GM19438 (cell line): ENCODE data around the gene ARPP21.

Source experiments
- ATAC-seq: cut with Tn5 transposase; IDR thresholded peaks from one replicate; pipeline ENCODE4 v1.9.1; 2021; ENCODE audit warnings: low read depth; ENCODE audit not compliant: unreplicated experiment

Gene ARPP21

GRCh38 chr3:35674451-35675109, 35.3 kb downstream of the ARPP21 start:
- ATAC-seq: no peak

DNA sequence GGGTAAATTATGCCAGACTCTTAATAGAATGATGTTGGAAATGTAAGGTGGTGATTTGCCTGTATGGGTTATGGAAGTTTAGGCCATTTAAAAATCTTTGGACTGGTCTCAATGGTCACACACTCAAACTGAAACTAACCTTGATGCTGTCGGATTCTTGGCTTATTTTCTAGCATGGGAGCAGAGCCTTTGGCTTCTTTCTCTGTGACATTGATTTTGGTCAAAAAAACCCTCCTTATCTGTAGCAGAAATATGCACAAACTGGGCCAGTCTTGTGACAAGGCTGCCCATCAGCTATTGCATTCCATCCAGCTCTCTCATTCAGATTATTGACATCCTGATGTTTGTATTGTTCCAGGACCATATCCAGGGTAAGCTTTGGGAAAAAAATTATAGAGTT, 35.9 kb downstream of the ARPP21 start:
- no peak for ATAC-seq

DNA sequence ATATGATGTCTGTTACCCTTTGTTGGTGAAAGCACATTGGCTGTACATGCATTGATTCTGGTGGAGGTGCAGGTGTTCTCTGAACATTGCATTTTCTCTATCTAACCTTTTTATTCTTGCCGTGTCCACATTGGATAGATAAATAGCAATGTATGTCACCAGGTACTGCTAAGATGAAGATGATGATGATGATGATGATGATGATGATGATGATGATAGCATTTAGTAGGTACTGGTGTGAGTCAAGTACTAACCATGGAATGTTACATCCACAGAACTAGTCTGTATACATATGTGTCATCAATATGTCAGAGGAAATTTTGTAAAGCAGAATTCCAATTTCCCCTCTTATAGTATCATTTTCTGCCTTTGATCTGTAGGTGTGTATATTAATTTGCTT, 36.3 kb downstream of the ARPP21 start:
- ATAC-seq: no peak

DNA sequence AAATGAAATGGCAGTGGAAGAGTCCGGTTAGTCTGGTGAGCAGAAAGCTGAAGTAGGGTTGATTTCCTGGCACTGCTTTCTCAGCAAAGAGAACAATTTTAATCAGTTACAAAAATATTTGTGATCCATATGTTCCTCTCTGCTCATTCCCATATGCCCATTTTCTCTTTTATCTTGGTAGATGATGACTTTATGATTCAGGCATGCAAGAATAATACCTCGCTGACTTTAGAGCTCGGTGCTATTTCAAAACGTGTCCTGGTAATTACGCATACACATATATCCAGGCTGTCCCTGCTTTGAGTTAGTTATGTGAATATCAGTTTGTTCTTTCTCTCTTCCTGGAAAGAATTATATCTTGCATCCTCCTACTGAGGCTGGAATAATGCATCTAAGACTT, 38.5 kb downstream of the ARPP21 start:
- ATAC-seq: no peak

DNA sequence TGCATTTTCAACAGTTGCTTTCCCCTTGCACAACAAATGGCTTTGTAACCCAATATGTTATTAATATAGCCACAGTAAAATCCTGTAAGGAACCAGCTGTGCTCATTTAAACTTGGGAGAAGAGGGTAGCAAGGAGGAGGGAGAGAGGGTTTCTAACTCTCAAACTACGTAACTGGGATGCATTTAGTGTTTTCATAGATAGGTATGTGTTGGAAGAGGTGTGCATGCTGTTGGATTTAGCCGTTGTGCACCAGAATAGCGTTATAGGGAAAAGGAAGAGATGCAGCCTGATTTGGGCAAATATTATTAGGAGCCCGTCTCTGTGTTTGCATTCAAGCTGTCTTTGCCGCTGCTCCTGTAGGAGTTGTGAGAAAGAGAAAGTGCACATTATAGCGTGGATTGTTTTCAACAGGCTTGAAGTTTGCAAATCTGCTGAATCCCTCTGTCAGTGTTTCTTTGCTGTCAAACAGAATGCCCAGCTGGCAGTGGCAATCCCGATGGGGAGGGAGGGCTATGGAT, 39.4 kb downstream of the ARPP21 start:
- ATAC-seq: no peak

GRCh38 chr3:35679409-35680080, 40.2 kb downstream of the ARPP21 start:
- no peak for ATAC-seq

GRCh38 chr3:35680866-35681650, 41.7 kb downstream of the ARPP21 start:
- no peak for ATAC-seq

DNA sequence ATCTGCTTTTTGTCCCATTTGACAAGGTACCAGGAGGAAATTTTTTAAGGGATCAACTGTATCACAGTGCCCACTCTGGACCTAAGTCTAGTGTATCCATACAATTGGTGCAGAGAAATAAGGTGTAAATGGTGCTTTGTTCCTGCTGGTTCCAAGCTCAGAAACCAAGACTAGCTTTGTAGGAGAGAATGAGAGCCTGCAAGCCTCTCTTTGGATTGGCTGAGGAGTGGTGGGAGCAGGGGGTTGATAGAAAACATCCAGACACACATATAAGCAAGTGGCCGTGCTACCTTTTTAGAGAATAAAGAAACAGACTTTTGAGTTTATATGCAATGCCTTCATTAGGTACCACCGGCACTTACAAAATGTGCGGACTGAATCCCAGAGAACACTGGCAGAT, 45.8 kb downstream of the ARPP21 start:
- no peak for ATAC-seq

- no peak for ATAC-seq
These were observed 49.5 kb downstream of the ARPP21 start for GRCh38 chr3:35688826-35689225.

GRCh38 chr3:35690271-35690670, 50.9 kb downstream of the ARPP21 start:
- ATAC-seq: no peak

DNA sequence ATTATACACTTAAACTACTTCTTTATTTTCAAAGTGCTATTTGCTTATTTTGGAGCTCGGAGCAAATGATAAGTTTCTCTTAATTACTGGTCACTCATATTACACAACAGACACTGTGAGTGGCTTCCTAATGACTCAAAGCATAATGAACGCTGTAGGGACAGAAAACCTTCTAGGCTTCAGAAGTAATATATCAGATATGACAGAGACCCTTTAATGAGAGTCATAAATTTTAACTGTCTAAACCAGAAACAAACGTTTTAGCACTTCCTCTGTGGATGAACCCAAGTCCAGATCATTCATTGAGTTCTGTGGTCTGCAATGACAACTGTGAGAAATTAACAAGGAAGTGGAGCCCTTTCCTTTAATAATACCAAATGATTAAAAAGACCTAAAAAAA, 66.6 kb downstream of the ARPP21 start:
- no peak for ATAC-seq

DNA sequence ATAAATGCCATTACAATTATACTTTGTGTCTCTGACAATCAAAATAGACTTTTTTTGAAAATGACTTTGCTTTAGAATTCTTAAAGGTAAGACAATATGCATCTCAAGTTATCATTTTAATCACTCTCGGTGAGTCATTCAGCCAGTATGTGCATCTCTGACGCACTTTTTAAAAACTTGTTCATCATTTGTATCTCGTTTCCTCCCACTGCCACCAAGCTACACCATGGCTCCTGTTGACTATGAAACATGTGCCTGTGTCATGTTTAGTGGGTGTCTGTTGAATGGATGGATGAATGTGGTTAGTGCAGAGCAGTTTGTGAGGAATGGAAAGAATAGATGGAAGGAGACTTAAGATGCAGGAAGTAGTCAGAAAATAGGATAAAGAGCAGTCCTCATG, 68.6 kb downstream of the ARPP21 start:
- no peak for ATAC-seq

- ATAC-seq: no peak
These were observed 69.3 kb downstream of the ARPP21 start for GRCh38 chr3:35708394-35709271.

DNA sequence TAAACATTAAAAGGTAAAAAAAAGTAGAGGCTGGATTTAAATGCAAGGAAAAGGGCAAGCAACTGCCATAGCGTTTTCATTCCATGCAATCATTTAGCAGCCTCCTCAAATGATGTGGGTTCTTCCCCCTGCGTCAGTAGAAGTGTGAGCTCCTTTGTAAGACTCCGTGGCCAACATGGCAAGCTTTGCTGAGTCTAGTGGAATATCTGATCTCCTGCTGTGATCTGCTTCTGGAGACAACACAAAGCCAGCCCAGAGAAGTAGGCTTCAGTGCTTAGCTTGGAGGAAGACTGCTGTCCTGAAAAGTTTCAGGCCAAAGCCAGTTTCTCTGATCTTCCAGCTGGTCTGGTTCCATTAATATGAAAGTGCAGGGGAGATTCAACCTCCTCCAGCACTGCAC, 70.4 kb downstream of the ARPP21 start:
- ATAC-seq: no peak

DNA sequence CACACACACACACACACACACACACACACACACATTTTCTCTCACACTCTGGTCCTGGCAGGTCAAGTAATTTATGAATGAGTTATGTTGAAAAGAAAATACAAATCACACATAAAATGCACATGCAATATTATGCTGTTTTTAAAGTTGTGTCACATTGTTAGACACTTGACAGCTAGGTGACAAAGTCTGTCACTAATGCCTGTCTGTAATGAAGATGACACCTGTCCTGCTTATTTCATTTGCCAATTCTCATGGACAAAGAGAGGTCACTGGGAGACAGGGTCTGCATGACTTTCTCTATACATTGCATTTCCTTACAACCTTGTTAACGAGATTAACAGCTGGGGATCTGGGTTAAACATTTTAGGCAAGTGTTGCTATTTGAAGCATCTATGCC, 71.2 kb downstream of the ARPP21 start:
- ATAC-seq: no peak

GRCh38 chr3:35718921-35719320, 79.6 kb downstream of the ARPP21 start:
- ATAC-seq: no peak

GRCh38 chr3:35721628-35722027, 82.3 kb downstream of the ARPP21 start:
- ATAC-seq: no peak

DNA sequence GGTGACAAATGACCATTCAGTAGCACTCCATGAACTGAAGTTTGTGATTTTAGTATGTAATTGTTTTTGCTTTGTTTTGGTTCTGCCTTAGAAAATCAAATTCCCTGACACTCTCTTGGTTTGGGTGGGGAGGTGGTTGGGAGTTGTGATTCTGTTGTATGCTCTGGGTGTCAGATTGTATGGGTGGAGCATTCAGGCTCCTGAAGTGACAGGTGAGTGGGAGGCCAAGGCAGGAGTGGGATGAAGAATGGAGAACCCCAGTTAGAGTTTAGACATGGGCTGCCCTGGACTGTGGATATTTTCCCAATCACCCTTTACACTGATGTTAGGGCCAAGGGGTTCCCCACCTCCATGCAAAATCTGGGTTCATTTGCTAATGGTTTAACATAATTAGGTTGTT, 83.6 kb downstream of the ARPP21 start:
- no peak for ATAC-seq

DNA sequence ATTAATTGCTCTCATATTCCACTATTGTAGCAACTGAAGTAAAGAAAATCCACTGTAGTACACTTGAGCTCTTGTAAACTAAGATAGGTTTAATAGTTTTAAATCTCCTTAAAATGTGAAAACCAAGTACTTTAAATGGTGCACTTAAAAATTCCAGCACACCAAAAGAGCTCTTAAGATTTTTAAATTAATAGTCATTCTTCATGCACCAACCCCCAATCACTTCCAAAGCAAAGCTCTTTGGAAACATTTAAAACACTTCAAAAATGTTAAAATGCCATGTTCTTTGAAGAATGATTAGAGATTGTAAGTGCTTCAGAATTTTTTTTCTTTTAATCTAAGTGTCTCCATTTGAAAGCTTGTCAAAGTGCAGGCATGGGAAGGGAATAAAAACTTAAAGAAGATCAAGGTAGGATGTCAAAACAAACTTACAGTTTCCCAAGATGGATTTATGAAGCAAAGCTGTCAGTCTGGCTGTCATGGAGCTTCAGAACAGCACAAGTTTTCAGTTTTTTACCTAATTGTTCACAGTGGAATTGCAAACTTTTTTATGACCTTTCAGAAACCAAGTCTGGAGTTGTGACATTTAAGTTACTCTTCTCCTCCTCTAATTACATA, 84.3 kb downstream of the ARPP21 start:
- ATAC-seq: no peak

- no peak for ATAC-seq
These were observed 84.8 kb downstream of the ARPP21 start for GRCh38 chr3:35724106-35724505.
